Liver (tissue), 9 donors: Measurements from ENCODE around the gene PPM1G. TPM values are rescaled to one million over a fixed set of nuclear protein-coding genes. Genes with fewer than 3 reads are reported as not detected.

ENCODE experiments used
- DNase-seq: peaks from one replicate; pipeline ENCODE4 v3.0.0-alpha.2; 2017; ENCODE audit warnings: low spot score
- H3K27ac ChIP-seq, 2 donors: one replicate each; pipeline ENCODE4 v1.7.0; 2013; ENCODE audit warnings: inconsistent platforms in 2 of 2, low read length in 2 of 2, control low read depth in 1 of 2, low read depth in 1 of 2, mild to moderate bottlenecking in 1 of 2
- H3K27me3 ChIP-seq, 4 donors: one replicate each; pipeline versions ENCODE4 v1.6.1 to v1.7.0; 2013; ENCODE audit warnings: low read length in 3 of 4, inconsistent platforms in 1 of 4, mild to moderate bottlenecking in 1 of 4, moderate library complexity in 1 of 4; ENCODE audit not compliant: control insufficient read depth in 4 of 4, insufficient read depth in 4 of 4
- H3K36me3 ChIP-seq, 4 donors: one replicate each; pipeline versions ENCODE4 v1.6.1 to v1.7.0; 2013; ENCODE audit warnings: low read length in 3 of 4, mild to moderate bottlenecking in 3 of 4, low read depth in 1 of 4, moderate library complexity in 1 of 4; ENCODE audit not compliant: control insufficient read depth in 4 of 4, insufficient read depth in 3 of 4
- H3K4me1 ChIP-seq, 4 donors: one replicate each; pipeline versions ENCODE4 v1.6.1 to v1.7.0; 2013; ENCODE audit warnings: low read length in 3 of 4, mild to moderate bottlenecking in 3 of 4, moderate library complexity in 1 of 4; ENCODE audit not compliant: control insufficient read depth in 4 of 4, insufficient read depth in 4 of 4
- H3K4me3 ChIP-seq, 3 donors: one replicate each; pipeline versions ENCODE4 v1.6.1 to v1.7.0; 2013; ENCODE audit warnings: low read length in 3 of 3, control low read depth in 1 of 3, low read depth in 1 of 3, mild to moderate bottlenecking in 1 of 3
- H3K9ac ChIP-seq, 2 donors: one replicate each; pipeline ENCODE4 v1.7.0; 2013; ENCODE audit warnings: low read length in 2 of 2, mild to moderate bottlenecking in 2 of 2, moderate library complexity in 2 of 2, control low read depth in 1 of 2, low read depth in 1 of 2
- H3K9me3 ChIP-seq, 4 donors: one replicate each; pipeline versions ENCODE4 v1.6.1 to v1.7.0; 2013; ENCODE audit warnings: low read length in 3 of 4; ENCODE audit not compliant: control insufficient read depth in 4 of 4
- EGR1 ChIP-seq, 2 donors: IDR thresholded peaks; 2 replicates each; pipeline ENCODE4 v1.6.1; 2016 to 2018; ENCODE audit warnings: antibody characterized with exemption in 2 of 2, low read depth in 2 of 2
- FOXA1 ChIP-seq: IDR thresholded peaks from 2 replicates; pipeline ENCODE4 v1.6.1; 2016; ENCODE audit warnings: antibody characterized with exemption
- FOXA2 ChIP-seq: IDR thresholded peaks from 2 replicates; pipeline ENCODE4 v1.6.1; 2016; ENCODE audit warnings: antibody characterized with exemption
- GABPA ChIP-seq, 2 donors: IDR thresholded peaks in 1 of 2; conservative IDR thresholded peaks in 1 of 2; 2 replicates each; pipeline ENCODE4 v1.6.1; 2016; ENCODE audit warnings: antibody characterized with exemption in 2 of 2, mild to moderate bottlenecking in 1 of 2, moderate library complexity in 1 of 2
- HNF4A ChIP-seq, 2 donors: conservative IDR thresholded peaks; 2 replicates each; pipeline ENCODE4 v1.6.1; 2016; ENCODE audit warnings: antibody characterized with exemption in 2 of 2, mild to moderate bottlenecking in 2 of 2
- HNF4G ChIP-seq: IDR thresholded peaks from 2 replicates; pipeline ENCODE4 v1.6.1; 2016; ENCODE audit warnings: antibody characterized with exemption
- JUND ChIP-seq, 2 donors: IDR thresholded peaks; 2 replicates each; pipeline ENCODE4 v1.6.1; 2016; ENCODE audit warnings: antibody characterized with exemption in 2 of 2
- MAX ChIP-seq: IDR thresholded peaks from 2 replicates; pipeline ENCODE4 v1.6.1; 2016; ENCODE audit warnings: antibody characterized with exemption
- NR2F2 ChIP-seq: IDR thresholded peaks from 2 replicates; pipeline ENCODE4 v1.6.1; 2016; ENCODE audit warnings: antibody characterized with exemption
- RAD21 ChIP-seq, 2 donors: IDR thresholded peaks; 2 replicates each; pipeline ENCODE4 v1.6.1; 2016; ENCODE audit warnings: antibody characterized with exemption in 2 of 2, mild to moderate bottlenecking in 2 of 2
- REST ChIP-seq: IDR thresholded peaks from 2 replicates; pipeline ENCODE4 v1.6.1; 2016; ENCODE audit warnings: antibody characterized with exemption, mild to moderate bottlenecking
- RXRA ChIP-seq, 2 donors: IDR thresholded peaks; 2 replicates each; pipeline ENCODE4 v1.6.1; 2017 to 2018; ENCODE audit warnings: antibody characterized with exemption in 2 of 2, mild to moderate bottlenecking in 1 of 2
- SP1 ChIP-seq: IDR thresholded peaks from 2 replicates; pipeline ENCODE4 v1.6.1; 2018; ENCODE audit warnings: antibody characterized with exemption, mild to moderate bottlenecking
- TAF1 ChIP-seq: conservative IDR thresholded peaks from 2 replicates; pipeline ENCODE4 v1.6.1; 2016; ENCODE audit warnings: antibody characterized with exemption, mild to moderate bottlenecking
- YY1 ChIP-seq: IDR thresholded peaks from 2 replicates; pipeline ENCODE4 v1.6.1; 2016; ENCODE audit warnings: antibody characterized with exemption, mild to moderate bottlenecking
- WGBS: extraction: QIAGEN DNeasy Blood & Tissue Kit; methylation state at CpG from one replicate; pipeline ENCODE4 v1.1.7; 2013; 5-methylcytosine and 5-hydroxymethylcytosine counted together
- polyA plus RNA-seq, 2 donors: library from polyadenylated mRNA; stranded (reverse) in 1 of 2; unstranded in 1 of 2; fragments of 200-250 nt in 1 of 2; fragments of >200 nt in 1 of 2; fragmentation: Nextera tagmentation in 1 of 2; extraction: Ambion mirVana in 1 of 2; gene quantifications; one replicate each; pipeline versions ENCODE4 v1.2.1 to v1.2.3, GENCODE V29; 2013 to 2015
- total RNA-seq, 2 donors: library from RNA; depleted of rRNA; stranded (reverse); fragments of >200 nt; gene quantifications; one replicate each; pipeline ENCODE4 v1.2.3, GENCODE V29; 2014
- TF ChIP-seq, protein P1 (sequence below): IDR thresholded peaks from 2 replicates; pipeline ENCODE4 v1.6.1; 2016; ENCODE audit warnings: antibody characterized with exemption
- TF ChIP-seq, protein P2 (sequence below): fragments of 150-350 bp; IDR thresholded peaks from 2 replicates; pipeline ENCODE4 v1.5.1; 2017; ENCODE audit warnings: improper control_type of control experiment, low read depth, low read length; ENCODE audit not compliant: missing input control
- TF ChIP-seq, protein P3 (sequence below): IDR thresholded peaks from 2 replicates; pipeline ENCODE4 v1.6.1; 2016; ENCODE audit warnings: antibody characterized with exemption
- donor health status: healthy.
- donor health status: healthy.
- donor health status: healthy.
- donor health status: healthy.
- donor health status: healthy.

Gene PPM1G
- total and polyA plus RNA-seq, 4 donors: 26.4 to 45.5 (median 33.1) TPM

- peaks cover 18 to 66% (median 48%) of the 10 kb centered on the region in 4 donors for H3K36me3 ChIP-seq
- no peaks in the 10 kb centered on the region for H3K4me1 ChIP-seq
- H3K27ac ChIP-seq: no peak overlapping the region
- no peaks in the 10 kb centered on the region for H3K27me3 ChIP-seq
- H3K9me3 ChIP-seq: no peaks in the 10 kb centered on the region
- 96% methylated on average over 7 of the region's 7 CpGs for whole genome bisulfite sequencing
- H3K9ac ChIP-seq: no peak overlapping the region
- no peak overlapping the region for H3K4me3 ChIP-seq
- DNase-seq: no peak
- no peak for TF ChIP-seq EGR1 (IDR thresholded peaks at IDR 0.05; ENCODE audit: low read depth in 2 of 2)
- no peak for TF ChIP-seq RXRA (IDR thresholded peaks at IDR 0.05)
- TF ChIP-seq, protein P1, sequence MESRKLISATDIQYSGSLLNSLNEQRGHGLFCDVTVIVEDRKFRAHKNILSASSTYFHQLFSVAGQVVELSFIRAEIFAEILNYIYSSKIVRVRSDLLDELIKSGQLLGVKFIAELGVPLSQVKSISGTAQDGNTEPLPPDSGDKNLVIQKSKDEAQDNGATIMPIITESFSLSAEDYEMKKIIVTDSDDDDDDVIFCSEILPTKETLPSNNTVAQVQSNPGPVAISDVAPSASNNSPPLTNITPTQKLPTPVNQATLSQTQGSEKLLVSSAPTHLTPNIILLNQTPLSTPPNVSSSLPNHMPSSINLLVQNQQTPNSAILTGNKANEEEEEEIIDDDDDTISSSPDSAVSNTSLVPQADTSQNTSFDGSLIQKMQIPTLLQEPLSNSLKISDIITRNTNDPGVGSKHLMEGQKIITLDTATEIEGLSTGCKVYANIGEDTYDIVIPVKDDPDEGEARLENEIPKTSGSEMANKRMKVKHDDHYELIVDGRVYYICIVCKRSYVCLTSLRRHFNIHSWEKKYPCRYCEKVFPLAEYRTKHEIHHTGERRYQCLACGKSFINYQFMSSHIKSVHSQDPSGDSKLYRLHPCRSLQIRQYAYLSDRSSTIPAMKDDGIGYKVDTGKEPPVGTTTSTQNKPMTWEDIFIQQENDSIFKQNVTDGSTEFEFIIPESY: no peak
- TF ChIP-seq YY1: no peak
- TF ChIP-seq RAD21 (IDR thresholded peaks at IDR 0.05): no peak
- TF ChIP-seq NR2F2: no peak
- no peak for TF ChIP-seq REST
- TF ChIP-seq, protein P2, sequence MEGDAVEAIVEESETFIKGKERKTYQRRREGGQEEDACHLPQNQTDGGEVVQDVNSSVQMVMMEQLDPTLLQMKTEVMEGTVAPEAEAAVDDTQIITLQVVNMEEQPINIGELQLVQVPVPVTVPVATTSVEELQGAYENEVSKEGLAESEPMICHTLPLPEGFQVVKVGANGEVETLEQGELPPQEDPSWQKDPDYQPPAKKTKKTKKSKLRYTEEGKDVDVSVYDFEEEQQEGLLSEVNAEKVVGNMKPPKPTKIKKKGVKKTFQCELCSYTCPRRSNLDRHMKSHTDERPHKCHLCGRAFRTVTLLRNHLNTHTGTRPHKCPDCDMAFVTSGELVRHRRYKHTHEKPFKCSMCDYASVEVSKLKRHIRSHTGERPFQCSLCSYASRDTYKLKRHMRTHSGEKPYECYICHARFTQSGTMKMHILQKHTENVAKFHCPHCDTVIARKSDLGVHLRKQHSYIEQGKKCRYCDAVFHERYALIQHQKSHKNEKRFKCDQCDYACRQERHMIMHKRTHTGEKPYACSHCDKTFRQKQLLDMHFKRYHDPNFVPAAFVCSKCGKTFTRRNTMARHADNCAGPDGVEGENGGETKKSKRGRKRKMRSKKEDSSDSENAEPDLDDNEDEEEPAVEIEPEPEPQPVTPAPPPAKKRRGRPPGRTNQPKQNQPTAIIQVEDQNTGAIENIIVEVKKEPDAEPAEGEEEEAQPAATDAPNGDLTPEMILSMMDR: no peak
- TF ChIP-seq, protein P3, sequence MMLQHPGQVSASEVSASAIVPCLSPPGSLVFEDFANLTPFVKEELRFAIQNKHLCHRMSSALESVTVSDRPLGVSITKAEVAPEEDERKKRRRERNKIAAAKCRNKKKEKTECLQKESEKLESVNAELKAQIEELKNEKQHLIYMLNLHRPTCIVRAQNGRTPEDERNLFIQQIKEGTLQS: no peak
- no peak for TF ChIP-seq FOXA2
- no peak for TF ChIP-seq TAF1
- TF ChIP-seq JUND (IDR thresholded peaks at IDR 0.05): no peak
- no peak for TF ChIP-seq HNF4G
- no peak for TF ChIP-seq FOXA1
- no peak for TF ChIP-seq MAX
- no peak for TF ChIP-seq SP1
- TF ChIP-seq GABPA (IDR thresholded peaks at IDR 0.05 in 1 of 2, conservative IDR thresholded peaks at IDR 0.05 in 1 of 2): no peak
- TF ChIP-seq HNF4A (conservative IDR thresholded peaks at IDR 0.05): no peak
Measured at GRCh38 chr2:27336173-27336572, 73.2 kb downstream of the PPM1G start.
